ENCODE measurements around the gene HMCN1. TPM values are rescaled to one million over a fixed set of nuclear protein-coding genes. Genes with fewer than 3 reads are reported as not detected.

Gene HMCN1
- total and polyA plus RNA-seq, 4 donors: 3.2 to 149 (median 15.4) TPM

DNA sequence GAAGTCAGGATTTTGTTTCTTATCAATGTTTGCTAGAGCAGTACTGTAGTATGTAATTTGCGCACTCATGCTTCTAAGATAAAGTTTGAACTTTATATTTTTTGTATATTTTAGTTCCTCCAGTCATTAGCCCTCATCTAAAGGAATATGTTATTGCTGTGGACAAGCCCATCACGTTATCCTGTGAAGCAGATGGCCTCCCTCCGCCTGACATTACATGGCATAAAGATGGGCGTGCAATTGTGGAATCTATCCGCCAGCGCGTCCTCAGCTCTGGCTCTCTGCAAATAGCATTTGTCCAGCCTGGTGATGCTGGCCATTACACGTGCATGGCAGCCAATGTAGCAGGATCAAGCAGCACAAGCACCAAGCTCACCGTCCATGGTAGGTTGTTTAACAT is 388.6 kb downstream of the HMCN1 start:
- no peaks in the 10 kb centered on the region for H3K4me1 ChIP-seq (ENCODE audit: control insufficient read depth in 5 of 5, insufficient read depth in 5 of 5, low read length in 5 of 5)
- no peak overlapping the region for H3K4me3 ChIP-seq
- WGBS, 2 donors: 94 to 96% methylated on average over 9 of the region's 9 CpGs
- DNase-seq (no peak), ATAC-seq (ENCODE audit: insufficient read depth, low FRiP score) (no peak)
- H3K9me3 ChIP-seq (ENCODE audit: control insufficient read depth in 4 of 4, insufficient read depth in 3 of 4, low read length in 3 of 4): no peaks in the 10 kb centered on the region
- H3K36me3 ChIP-seq (ENCODE audit: control insufficient read depth in 4 of 4, insufficient read depth in 4 of 4, low read length in 4 of 4): peaks cover 0 to 3% (median under 1%) of the 10 kb centered on the region in 4 donors
- TF ChIP-seq, protein P1, sequence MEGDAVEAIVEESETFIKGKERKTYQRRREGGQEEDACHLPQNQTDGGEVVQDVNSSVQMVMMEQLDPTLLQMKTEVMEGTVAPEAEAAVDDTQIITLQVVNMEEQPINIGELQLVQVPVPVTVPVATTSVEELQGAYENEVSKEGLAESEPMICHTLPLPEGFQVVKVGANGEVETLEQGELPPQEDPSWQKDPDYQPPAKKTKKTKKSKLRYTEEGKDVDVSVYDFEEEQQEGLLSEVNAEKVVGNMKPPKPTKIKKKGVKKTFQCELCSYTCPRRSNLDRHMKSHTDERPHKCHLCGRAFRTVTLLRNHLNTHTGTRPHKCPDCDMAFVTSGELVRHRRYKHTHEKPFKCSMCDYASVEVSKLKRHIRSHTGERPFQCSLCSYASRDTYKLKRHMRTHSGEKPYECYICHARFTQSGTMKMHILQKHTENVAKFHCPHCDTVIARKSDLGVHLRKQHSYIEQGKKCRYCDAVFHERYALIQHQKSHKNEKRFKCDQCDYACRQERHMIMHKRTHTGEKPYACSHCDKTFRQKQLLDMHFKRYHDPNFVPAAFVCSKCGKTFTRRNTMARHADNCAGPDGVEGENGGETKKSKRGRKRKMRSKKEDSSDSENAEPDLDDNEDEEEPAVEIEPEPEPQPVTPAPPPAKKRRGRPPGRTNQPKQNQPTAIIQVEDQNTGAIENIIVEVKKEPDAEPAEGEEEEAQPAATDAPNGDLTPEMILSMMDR (IDR thresholded peaks at IDR 0.05; ENCODE audit: control extremely low read depth, extremely low read depth): no peak
- H3K27ac ChIP-seq (ENCODE audit: low read depth in 1 of 2, low read length in 1 of 2): no peak overlapping the region
- H3K9ac ChIP-seq (ENCODE audit: insufficient read depth in 1 of 2, low read length in 2 of 2): no peak overlapping the region
- no peaks in the 10 kb centered on the region for H3K27me3 ChIP-seq (ENCODE audit: control insufficient read depth in 3 of 3, insufficient read depth in 3 of 3, low read length in 2 of 3)

DNA sequence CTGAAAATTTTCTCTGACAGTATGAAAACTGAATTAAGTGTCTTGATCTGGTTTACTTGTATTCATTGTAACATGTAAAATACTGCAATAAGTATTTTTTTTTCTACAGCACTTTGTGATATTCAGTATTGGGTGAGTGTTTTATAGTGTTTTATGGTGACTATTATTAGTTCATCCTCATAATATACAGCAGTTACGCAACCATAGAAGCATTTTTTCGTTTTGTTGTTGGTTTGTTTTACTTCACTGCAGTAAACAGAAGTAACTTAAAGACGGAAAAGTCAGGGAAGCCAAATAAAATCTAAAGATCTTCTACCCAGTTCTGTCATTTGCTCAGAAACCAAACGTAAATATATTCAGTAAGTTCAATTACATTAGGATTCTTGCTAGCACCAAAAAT is 390.8 kb downstream of the HMCN1 start:
- no peak overlapping the region for H3K9ac ChIP-seq (ENCODE audit: insufficient read depth in 1 of 2, low read length in 2 of 2)
- H3K27ac ChIP-seq (ENCODE audit: low read depth in 1 of 2, low read length in 1 of 2): no peak overlapping the region
- H3K9me3 ChIP-seq (ENCODE audit: control insufficient read depth in 4 of 4, insufficient read depth in 3 of 4, low read length in 3 of 4): no peaks in the 10 kb centered on the region
- TF ChIP-seq, protein P1 (IDR thresholded peaks at IDR 0.05; ENCODE audit: control extremely low read depth, extremely low read depth): no peak
- peak in 2 of 3 donors; percentile 13 to 25 for DNase-seq
- H3K4me1 ChIP-seq (ENCODE audit: control insufficient read depth in 5 of 5, insufficient read depth in 5 of 5, low read length in 5 of 5): no peaks in the 10 kb centered on the region
- WGBS, 2 donors: 90 to 93% methylated on average over 4 of the region's 4 CpGs
- H3K27me3 ChIP-seq (ENCODE audit: control insufficient read depth in 3 of 3, insufficient read depth in 3 of 3, low read length in 2 of 3): no peaks in the 10 kb centered on the region
- no peak overlapping the region for H3K4me3 ChIP-seq
- peaks cover 0 to 3% (median under 1%) of the 10 kb centered on the region in 4 donors for H3K36me3 ChIP-seq (ENCODE audit: control insufficient read depth in 4 of 4, insufficient read depth in 4 of 4, low read length in 4 of 4)
- no peak for ATAC-seq (ENCODE audit: insufficient read depth, low FRiP score)

DNA sequence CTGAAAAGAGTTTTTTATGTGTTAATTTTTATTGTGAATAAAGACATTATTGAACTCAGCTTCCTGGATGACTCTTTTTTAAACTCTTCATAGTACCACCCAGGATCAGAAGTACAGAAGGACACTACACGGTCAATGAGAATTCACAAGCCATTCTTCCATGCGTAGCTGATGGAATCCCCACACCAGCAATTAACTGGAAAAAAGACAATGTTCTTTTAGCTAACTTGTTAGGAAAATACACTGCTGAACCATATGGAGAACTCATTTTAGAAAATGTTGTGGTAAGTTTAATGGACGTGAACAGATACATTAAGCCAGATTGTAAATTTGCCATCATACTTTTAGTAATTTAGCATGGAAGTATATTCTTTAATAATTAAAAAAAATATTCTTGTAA is 391.3 kb downstream of the HMCN1 start:
- H3K4me1 ChIP-seq (ENCODE audit: control insufficient read depth in 5 of 5, insufficient read depth in 5 of 5, low read length in 5 of 5): no peaks in the 10 kb centered on the region
- H3K4me3 ChIP-seq: no peak overlapping the region
- H3K27ac ChIP-seq (ENCODE audit: low read depth in 1 of 2, low read length in 1 of 2): no peak overlapping the region
- H3K9me3 ChIP-seq (ENCODE audit: control insufficient read depth in 4 of 4, insufficient read depth in 3 of 4, low read length in 3 of 4): no peaks in the 10 kb centered on the region
- no peaks in the 10 kb centered on the region for H3K27me3 ChIP-seq (ENCODE audit: control insufficient read depth in 3 of 3, insufficient read depth in 3 of 3, low read length in 2 of 3)
- TF ChIP-seq, protein P1 (IDR thresholded peaks at IDR 0.05; ENCODE audit: control extremely low read depth, extremely low read depth): no peak
- ATAC-seq (ENCODE audit: insufficient read depth, low FRiP score) (no peak), DNase-seq (no peak)
- WGBS, 2 donors: 95 to 97% methylated on average over 3 of the region's 3 CpGs
- H3K9ac ChIP-seq (ENCODE audit: insufficient read depth in 1 of 2, low read length in 2 of 2): no peak overlapping the region
- peaks cover 0 to 5% (median under 1%) of the 10 kb centered on the region in 4 donors for H3K36me3 ChIP-seq (ENCODE audit: control insufficient read depth in 4 of 4, insufficient read depth in 4 of 4, low read length in 4 of 4)

- 84 to 96% methylated on average over 4 of the region's 4 CpGs for WGBS, 2 donors
- no peaks in the 10 kb centered on the region for H3K4me1 ChIP-seq (ENCODE audit: control insufficient read depth in 5 of 5, insufficient read depth in 5 of 5, low read length in 5 of 5)
- H3K9ac ChIP-seq (ENCODE audit: insufficient read depth in 1 of 2, low read length in 2 of 2): no peak overlapping the region
- DNase-seq (no peak), ATAC-seq (ENCODE audit: insufficient read depth, low FRiP score) (no peak)
- TF ChIP-seq, protein P1 (IDR thresholded peaks at IDR 0.05; ENCODE audit: control extremely low read depth, extremely low read depth): no peak
- no peak overlapping the region for H3K27ac ChIP-seq (ENCODE audit: low read depth in 1 of 2, low read length in 1 of 2)
- no peak overlapping the region for H3K4me3 ChIP-seq
- H3K27me3 ChIP-seq (ENCODE audit: control insufficient read depth in 3 of 3, insufficient read depth in 3 of 3, low read length in 2 of 3): no peaks in the 10 kb centered on the region
- no peaks in the 10 kb centered on the region for H3K9me3 ChIP-seq (ENCODE audit: control insufficient read depth in 4 of 4, insufficient read depth in 3 of 4, low read length in 3 of 4)
- peaks cover 0 to 6% (median 2%) of the 10 kb centered on the region in 4 donors for H3K36me3 ChIP-seq (ENCODE audit: control insufficient read depth in 4 of 4, insufficient read depth in 4 of 4, low read length in 4 of 4)
Measured at GRCh38 chr1:186129758-186130157, 395.6 kb downstream of the HMCN1 start.

Data from lung (tissue), 12 donors.